Liver (tissue), 9 donors: ENCODE measurements around the gene OSTM1. TPM values are rescaled to one million over a fixed set of nuclear protein-coding genes. Genes with fewer than 3 reads are reported as not detected.

Source experiments
- DNase-seq: peaks from one replicate; pipeline ENCODE4 v3.0.0-alpha.2; 2017; ENCODE audit warnings: low spot score
- H3K27ac ChIP-seq, 2 donors: one replicate each; pipeline ENCODE4 v1.7.0; 2013; ENCODE audit warnings: inconsistent platforms in 2 of 2, low read length in 2 of 2, control low read depth in 1 of 2, low read depth in 1 of 2, mild to moderate bottlenecking in 1 of 2
- H3K27me3 ChIP-seq, 4 donors: one replicate each; pipeline versions ENCODE4 v1.6.1 to v1.7.0; 2013; ENCODE audit warnings: low read length in 3 of 4, inconsistent platforms in 1 of 4, mild to moderate bottlenecking in 1 of 4, moderate library complexity in 1 of 4; ENCODE audit not compliant: control insufficient read depth in 4 of 4, insufficient read depth in 4 of 4
- H3K36me3 ChIP-seq, 4 donors: one replicate each; pipeline versions ENCODE4 v1.6.1 to v1.7.0; 2013; ENCODE audit warnings: low read length in 3 of 4, mild to moderate bottlenecking in 3 of 4, low read depth in 1 of 4, moderate library complexity in 1 of 4; ENCODE audit not compliant: control insufficient read depth in 4 of 4, insufficient read depth in 3 of 4
- H3K4me1 ChIP-seq, 4 donors: one replicate each; pipeline versions ENCODE4 v1.6.1 to v1.7.0; 2013; ENCODE audit warnings: low read length in 3 of 4, mild to moderate bottlenecking in 3 of 4, moderate library complexity in 1 of 4; ENCODE audit not compliant: control insufficient read depth in 4 of 4, insufficient read depth in 4 of 4
- H3K4me3 ChIP-seq, 3 donors: one replicate each; pipeline versions ENCODE4 v1.6.1 to v1.7.0; 2013; ENCODE audit warnings: low read length in 3 of 3, control low read depth in 1 of 3, low read depth in 1 of 3, mild to moderate bottlenecking in 1 of 3
- H3K9ac ChIP-seq, 2 donors: one replicate each; pipeline ENCODE4 v1.7.0; 2013; ENCODE audit warnings: low read length in 2 of 2, mild to moderate bottlenecking in 2 of 2, moderate library complexity in 2 of 2, control low read depth in 1 of 2, low read depth in 1 of 2
- H3K9me3 ChIP-seq, 4 donors: one replicate each; pipeline versions ENCODE4 v1.6.1 to v1.7.0; 2013; ENCODE audit warnings: low read length in 3 of 4; ENCODE audit not compliant: control insufficient read depth in 4 of 4
- ATF3 ChIP-seq: IDR thresholded peaks from 2 replicates; pipeline ENCODE4 v1.6.1; 2016; ENCODE audit warnings: antibody characterized with exemption
- HNF4A ChIP-seq, 2 donors: conservative IDR thresholded peaks; 2 replicates each; pipeline ENCODE4 v1.6.1; 2016; ENCODE audit warnings: antibody characterized with exemption in 2 of 2, mild to moderate bottlenecking in 2 of 2
- HNF4G ChIP-seq: IDR thresholded peaks from 2 replicates; pipeline ENCODE4 v1.6.1; 2016; ENCODE audit warnings: antibody characterized with exemption
- NR2F2 ChIP-seq: IDR thresholded peaks from 2 replicates; pipeline ENCODE4 v1.6.1; 2016; ENCODE audit warnings: antibody characterized with exemption
- RAD21 ChIP-seq, 2 donors: IDR thresholded peaks; 2 replicates each; pipeline ENCODE4 v1.6.1; 2016; ENCODE audit warnings: antibody characterized with exemption in 2 of 2, mild to moderate bottlenecking in 2 of 2
- RXRA ChIP-seq, 2 donors: IDR thresholded peaks; 2 replicates each; pipeline ENCODE4 v1.6.1; 2017 to 2018; ENCODE audit warnings: antibody characterized with exemption in 2 of 2, mild to moderate bottlenecking in 1 of 2
- SP1 ChIP-seq: IDR thresholded peaks from 2 replicates; pipeline ENCODE4 v1.6.1; 2018; ENCODE audit warnings: antibody characterized with exemption, mild to moderate bottlenecking
- TAF1 ChIP-seq: conservative IDR thresholded peaks from 2 replicates; pipeline ENCODE4 v1.6.1; 2016; ENCODE audit warnings: antibody characterized with exemption, mild to moderate bottlenecking
- YY1 ChIP-seq: IDR thresholded peaks from 2 replicates; pipeline ENCODE4 v1.6.1; 2016; ENCODE audit warnings: antibody characterized with exemption, mild to moderate bottlenecking
- ZBTB33 ChIP-seq: IDR thresholded peaks from 2 replicates; pipeline ENCODE4 v1.6.1; 2016; ENCODE audit warnings: antibody characterized with exemption
- WGBS: extraction: QIAGEN DNeasy Blood & Tissue Kit; methylation state at CpG from one replicate; pipeline ENCODE4 v1.1.7; 2013; 5-methylcytosine and 5-hydroxymethylcytosine counted together
- polyA plus RNA-seq, 2 donors: library from polyadenylated mRNA; stranded (reverse) in 1 of 2; unstranded in 1 of 2; fragments of 200-250 nt in 1 of 2; fragments of >200 nt in 1 of 2; fragmentation: Nextera tagmentation in 1 of 2; extraction: Ambion mirVana in 1 of 2; gene quantifications; one replicate each; pipeline versions ENCODE4 v1.2.1 to v1.2.3, GENCODE V29; 2013 to 2015
- total RNA-seq, 2 donors: library from RNA; depleted of rRNA; stranded (reverse); fragments of >200 nt; gene quantifications; one replicate each; pipeline ENCODE4 v1.2.3, GENCODE V29; 2014
- TF ChIP-seq, protein P1 (sequence below): fragments of 150-350 bp; IDR thresholded peaks from 2 replicates; pipeline ENCODE4 v1.5.1; 2017; ENCODE audit warnings: improper control_type of control experiment, low read depth, low read length; ENCODE audit not compliant: missing input control
- TF ChIP-seq, protein P2 (sequence below): IDR thresholded peaks from 2 replicates; pipeline ENCODE4 v1.6.1; 2016; ENCODE audit warnings: antibody characterized with exemption, mild to moderate bottlenecking
- donor health status: healthy.
- donor health status: healthy.
- donor health status: healthy.
- donor health status: healthy.
- donor health status: healthy.

Gene OSTM1
- total and polyA plus RNA-seq, 4 donors: 8.8 to 33.3 (median 11.3) TPM

GRCh38 chr6:108078191-108078590 lies 3.6 kb upstream of the OSTM1 start:
- H3K36me3 ChIP-seq: no peaks in the 10 kb centered on the region
- no peak overlapping the region for H3K4me3 ChIP-seq
- 95% methylated on average over 1 of the region's 1 CpG for WGBS
- peaks cover 1 to 16% (median 5%) of the 10 kb centered on the region in 4 donors for H3K4me1 ChIP-seq
- no peak for DNase-seq
- TF ChIP-seq ZBTB33 (no peak), RXRA (IDR thresholded peaks at IDR 0.05) (no peak), HNF4A (conservative IDR thresholded peaks at IDR 0.05) (no peak)
- TF ChIP-seq, protein P1, sequence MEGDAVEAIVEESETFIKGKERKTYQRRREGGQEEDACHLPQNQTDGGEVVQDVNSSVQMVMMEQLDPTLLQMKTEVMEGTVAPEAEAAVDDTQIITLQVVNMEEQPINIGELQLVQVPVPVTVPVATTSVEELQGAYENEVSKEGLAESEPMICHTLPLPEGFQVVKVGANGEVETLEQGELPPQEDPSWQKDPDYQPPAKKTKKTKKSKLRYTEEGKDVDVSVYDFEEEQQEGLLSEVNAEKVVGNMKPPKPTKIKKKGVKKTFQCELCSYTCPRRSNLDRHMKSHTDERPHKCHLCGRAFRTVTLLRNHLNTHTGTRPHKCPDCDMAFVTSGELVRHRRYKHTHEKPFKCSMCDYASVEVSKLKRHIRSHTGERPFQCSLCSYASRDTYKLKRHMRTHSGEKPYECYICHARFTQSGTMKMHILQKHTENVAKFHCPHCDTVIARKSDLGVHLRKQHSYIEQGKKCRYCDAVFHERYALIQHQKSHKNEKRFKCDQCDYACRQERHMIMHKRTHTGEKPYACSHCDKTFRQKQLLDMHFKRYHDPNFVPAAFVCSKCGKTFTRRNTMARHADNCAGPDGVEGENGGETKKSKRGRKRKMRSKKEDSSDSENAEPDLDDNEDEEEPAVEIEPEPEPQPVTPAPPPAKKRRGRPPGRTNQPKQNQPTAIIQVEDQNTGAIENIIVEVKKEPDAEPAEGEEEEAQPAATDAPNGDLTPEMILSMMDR: no peak
- no peaks in the 10 kb centered on the region for H3K27me3 ChIP-seq
- H3K9ac ChIP-seq: no peak overlapping the region
- no peaks in the 10 kb centered on the region for H3K9me3 ChIP-seq
- H3K27ac ChIP-seq: no peak overlapping the region

- Histone ChIP-seq H3K4me1 (peaks cover 1 to 16% (median 5%) of the 10 kb centered on the region in 4 donors), H3K9ac (peak overlapping the region; percentile 62 to 92), H3K36me3 (no peaks in the 10 kb centered on the region), H3K4me3 (peak overlapping the region; percentile 85 to 100 (median 89)), H3K27ac (peak overlapping the region; percentile 64), H3K27me3 (no peaks in the 10 kb centered on the region), H3K9me3 (no peaks in the 10 kb centered on the region)
- DNase-seq: no peak
- TF ChIP-seq ZBTB33: no peak
- WGBS: 2% methylated on average over 12 of the region's 12 CpGs
These were observed 533 bp downstream of the OSTM1 start for GRCh38 chr6:108074057-108074358.

DNA sequence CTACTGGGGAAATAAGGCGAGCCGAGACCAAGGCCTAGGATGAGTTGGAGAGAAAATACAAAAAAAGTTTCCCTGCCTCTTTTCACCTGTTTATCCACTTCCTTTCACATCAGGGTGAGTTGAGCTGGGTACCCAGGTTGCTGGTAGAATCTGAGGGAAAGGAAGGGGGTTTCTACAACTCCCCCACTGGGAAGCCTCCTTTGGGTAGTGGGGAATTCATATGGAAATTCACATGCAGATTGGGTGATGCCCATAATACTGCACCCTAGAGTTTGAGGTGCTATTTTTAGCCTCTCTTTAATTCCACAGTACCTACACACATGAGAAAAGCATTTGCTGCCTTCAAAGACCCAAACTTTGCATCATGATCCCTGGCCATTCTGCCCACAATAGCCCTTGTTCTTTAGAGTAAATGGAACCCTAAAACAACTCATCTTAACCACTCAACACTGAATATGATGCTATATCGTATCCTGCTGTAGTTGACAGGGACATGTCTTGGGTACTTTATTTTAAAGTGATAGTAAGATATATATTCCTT lies 2.7 kb downstream of the OSTM1 start:
- no peaks in the 10 kb centered on the region for H3K27me3 ChIP-seq
- H3K4me3 ChIP-seq: no peak overlapping the region
- H3K36me3 ChIP-seq: no peaks in the 10 kb centered on the region
- WGBS: 97% methylated on average over 3 of the region's 3 CpGs
- H3K4me1 ChIP-seq: peaks cover 1 to 16% (median 5%) of the 10 kb centered on the region in 4 donors
- H3K9me3 ChIP-seq: no peaks in the 10 kb centered on the region
- H3K9ac ChIP-seq: no peak overlapping the region
- DNase-seq: no peak
- H3K27ac ChIP-seq: no peak overlapping the region
- TF ChIP-seq, protein P2, sequence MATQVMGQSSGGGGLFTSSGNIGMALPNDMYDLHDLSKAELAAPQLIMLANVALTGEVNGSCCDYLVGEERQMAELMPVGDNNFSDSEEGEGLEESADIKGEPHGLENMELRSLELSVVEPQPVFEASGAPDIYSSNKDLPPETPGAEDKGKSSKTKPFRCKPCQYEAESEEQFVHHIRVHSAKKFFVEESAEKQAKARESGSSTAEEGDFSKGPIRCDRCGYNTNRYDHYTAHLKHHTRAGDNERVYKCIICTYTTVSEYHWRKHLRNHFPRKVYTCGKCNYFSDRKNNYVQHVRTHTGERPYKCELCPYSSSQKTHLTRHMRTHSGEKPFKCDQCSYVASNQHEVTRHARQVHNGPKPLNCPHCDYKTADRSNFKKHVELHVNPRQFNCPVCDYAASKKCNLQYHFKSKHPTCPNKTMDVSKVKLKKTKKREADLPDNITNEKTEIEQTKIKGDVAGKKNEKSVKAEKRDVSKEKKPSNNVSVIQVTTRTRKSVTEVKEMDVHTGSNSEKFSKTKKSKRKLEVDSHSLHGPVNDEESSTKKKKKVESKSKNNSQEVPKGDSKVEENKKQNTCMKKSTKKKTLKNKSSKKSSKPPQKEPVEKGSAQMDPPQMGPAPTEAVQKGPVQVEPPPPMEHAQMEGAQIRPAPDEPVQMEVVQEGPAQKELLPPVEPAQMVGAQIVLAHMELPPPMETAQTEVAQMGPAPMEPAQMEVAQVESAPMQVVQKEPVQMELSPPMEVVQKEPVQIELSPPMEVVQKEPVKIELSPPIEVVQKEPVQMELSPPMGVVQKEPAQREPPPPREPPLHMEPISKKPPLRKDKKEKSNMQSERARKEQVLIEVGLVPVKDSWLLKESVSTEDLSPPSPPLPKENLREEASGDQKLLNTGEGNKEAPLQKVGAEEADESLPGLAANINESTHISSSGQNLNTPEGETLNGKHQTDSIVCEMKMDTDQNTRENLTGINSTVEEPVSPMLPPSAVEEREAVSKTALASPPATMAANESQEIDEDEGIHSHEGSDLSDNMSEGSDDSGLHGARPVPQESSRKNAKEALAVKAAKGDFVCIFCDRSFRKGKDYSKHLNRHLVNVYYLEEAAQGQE: no peak
- TF ChIP-seq RAD21 (IDR thresholded peaks at IDR 0.05): no peak
- no peak for TF ChIP-seq TAF1
- no peak for TF ChIP-seq YY1
- no peak for TF ChIP-seq NR2F2
- no peak for TF ChIP-seq SP1
- no peak for TF ChIP-seq ZBTB33
- TF ChIP-seq, protein P1: no peak
- TF ChIP-seq HNF4G: no peak
- TF ChIP-seq ATF3: no peak
